Mesothelial cell of epicardium (in vitro differentiated cells): ENCODE results near the gene MRPL17. TPM values are rescaled to one million over a fixed set of nuclear protein-coding genes. Genes with fewer than 3 reads are reported as not detected.
"Not testable (repeated sequence)": the region's sequence is repeated elsewhere in the genome, so short reads cannot be mapped to it uniquely, and the experiment has no call there.

Source experiments
- DNase-seq, 2 experiments: peaks; one replicate each; pipeline ENCODE4 v3.0.0; 2021; ENCODE audit warnings: low spot score in 2 of 2; ENCODE audit not compliant: unreplicated experiment in 2 of 2
- H3K27ac Mint-ChIP-seq: 2 replicates; pipeline ENCODE4 v1.8.0; 2021; ENCODE audit warnings: mixed read lengths
- H3K27me3 Mint-ChIP-seq: 2 replicates; pipeline ENCODE4 v1.8.0; 2021; ENCODE audit warnings: low read depth, mixed read lengths
- H3K36me3 Mint-ChIP-seq: 2 replicates; pipeline ENCODE4 v1.8.0; 2021; ENCODE audit warnings: mixed read lengths
- H3K4me1 Mint-ChIP-seq: 2 replicates; pipeline ENCODE4 v1.8.0; 2021; ENCODE audit warnings: mixed read lengths
- H3K4me3 Mint-ChIP-seq: 2 replicates; pipeline ENCODE4 v1.8.0; 2021; ENCODE audit warnings: mild to moderate bottlenecking, moderate library complexity, mixed read lengths
- H3K9me3 Mint-ChIP-seq: 2 replicates; pipeline ENCODE4 v1.8.0; 2021; ENCODE audit warnings: mixed read lengths
- total RNA-seq: library from RNA; stranded (reverse); gene quantifications from 3 replicates; pipeline ENCODE4 v1.2.1, GENCODE V29; 2021
- TF ChIP-seq, protein P1 (sequence below): fragments of 200-600 bp; sonication (generic); IDR thresholded peaks from one replicate; pipeline ENCODE4 v1.5.0; 2021; ENCODE audit warnings: antibody characterized with exemption; ENCODE audit not compliant: unreplicated experiment

The MRPL17 gene
- total RNA-seq, 1 donor from 2014 or later, result 41.6 TPM

DNA sequence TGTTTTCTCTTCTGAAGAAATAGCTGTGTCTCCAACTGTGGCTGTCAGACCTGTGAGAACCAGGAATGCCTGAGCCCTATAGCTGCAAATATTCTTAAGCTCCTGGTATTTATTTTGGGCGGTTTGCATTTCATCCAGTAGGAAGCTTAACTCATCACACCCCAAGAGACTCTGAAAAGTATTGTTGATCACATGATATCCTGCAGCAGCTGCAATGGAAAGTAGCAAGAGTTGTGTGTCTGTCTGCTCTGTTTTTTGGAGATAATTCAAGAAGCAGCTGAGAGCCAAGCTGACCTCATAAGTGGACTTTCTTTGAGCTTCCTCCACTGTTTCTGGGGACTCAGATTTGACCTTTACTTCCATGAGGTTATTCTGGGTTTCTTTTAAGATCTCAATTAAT, 36.4 kb upstream of the MRPL17 start:
- Mint-ChIP-seq H3K27ac (no peak overlapping the region), H3K27me3 (peaks cover 36% of the 10 kb centered on the region), H3K4me1 (no peaks in the 10 kb centered on the region), H3K9me3 (no peaks in the 10 kb centered on the region), H3K4me3 (no peak overlapping the region), H3K36me3 (no peaks in the 10 kb centered on the region)
- DNase-seq, result no peak
- TF ChIP-seq, protein P1, sequence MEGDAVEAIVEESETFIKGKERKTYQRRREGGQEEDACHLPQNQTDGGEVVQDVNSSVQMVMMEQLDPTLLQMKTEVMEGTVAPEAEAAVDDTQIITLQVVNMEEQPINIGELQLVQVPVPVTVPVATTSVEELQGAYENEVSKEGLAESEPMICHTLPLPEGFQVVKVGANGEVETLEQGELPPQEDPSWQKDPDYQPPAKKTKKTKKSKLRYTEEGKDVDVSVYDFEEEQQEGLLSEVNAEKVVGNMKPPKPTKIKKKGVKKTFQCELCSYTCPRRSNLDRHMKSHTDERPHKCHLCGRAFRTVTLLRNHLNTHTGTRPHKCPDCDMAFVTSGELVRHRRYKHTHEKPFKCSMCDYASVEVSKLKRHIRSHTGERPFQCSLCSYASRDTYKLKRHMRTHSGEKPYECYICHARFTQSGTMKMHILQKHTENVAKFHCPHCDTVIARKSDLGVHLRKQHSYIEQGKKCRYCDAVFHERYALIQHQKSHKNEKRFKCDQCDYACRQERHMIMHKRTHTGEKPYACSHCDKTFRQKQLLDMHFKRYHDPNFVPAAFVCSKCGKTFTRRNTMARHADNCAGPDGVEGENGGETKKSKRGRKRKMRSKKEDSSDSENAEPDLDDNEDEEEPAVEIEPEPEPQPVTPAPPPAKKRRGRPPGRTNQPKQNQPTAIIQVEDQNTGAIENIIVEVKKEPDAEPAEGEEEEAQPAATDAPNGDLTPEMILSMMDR, result no peak

DNA sequence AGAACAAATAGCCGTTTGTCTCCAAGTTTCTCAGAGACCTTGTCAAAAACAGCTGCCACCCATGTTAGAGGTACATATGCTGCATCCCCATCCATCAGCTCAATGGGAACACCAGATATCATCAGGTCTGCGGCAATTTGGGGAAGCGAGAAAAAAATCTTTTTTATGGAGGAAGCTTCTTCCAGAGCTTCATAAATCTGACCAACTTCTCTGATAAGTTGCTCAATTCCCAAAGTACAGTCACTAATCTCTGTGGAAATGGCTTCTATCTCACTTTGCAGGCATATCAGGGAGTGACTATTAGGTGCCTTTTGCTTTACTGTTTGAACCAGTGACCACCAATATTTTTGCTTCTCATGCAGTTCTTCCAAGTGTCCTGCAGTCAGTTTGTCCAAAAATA, 34.3 kb upstream of the MRPL17 start:
- Mint-ChIP-seq H3K9me3 (peaks cover 2% of the 10 kb centered on the region), H3K36me3 (peaks cover under 1% of the 10 kb centered on the region), H3K27me3 (peaks cover 38% of the 10 kb centered on the region), H3K4me1 (no peaks in the 10 kb centered on the region), H3K4me3 (no peak overlapping the region), H3K27ac (no peak overlapping the region)
- TF ChIP-seq, protein P1, result no peak
- DNase-seq, result no peak

DNA sequence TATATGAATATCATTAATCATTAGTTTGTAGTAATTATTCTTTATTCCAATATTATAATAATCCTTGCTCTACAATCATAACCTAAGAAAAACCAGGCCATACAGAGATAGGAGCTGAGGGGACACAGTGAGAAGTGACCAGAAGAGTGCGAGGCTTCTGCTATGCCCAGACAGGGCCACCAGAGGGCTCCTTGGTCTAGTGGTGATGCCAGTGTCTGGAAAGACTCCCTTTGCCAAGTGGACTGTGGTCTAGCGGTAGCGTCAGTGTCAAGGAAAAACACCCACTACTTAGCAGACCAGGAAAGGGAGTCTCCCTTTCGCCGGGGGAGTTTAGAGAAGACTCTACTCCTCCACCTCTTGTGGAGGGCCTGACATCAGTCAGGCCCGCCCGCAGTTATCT, 28.4 kb upstream of the MRPL17 start:
- H3K27ac Mint-ChIP-seq, H3K9me3 Mint-ChIP-seq: not testable (repeated sequence)

DNA sequence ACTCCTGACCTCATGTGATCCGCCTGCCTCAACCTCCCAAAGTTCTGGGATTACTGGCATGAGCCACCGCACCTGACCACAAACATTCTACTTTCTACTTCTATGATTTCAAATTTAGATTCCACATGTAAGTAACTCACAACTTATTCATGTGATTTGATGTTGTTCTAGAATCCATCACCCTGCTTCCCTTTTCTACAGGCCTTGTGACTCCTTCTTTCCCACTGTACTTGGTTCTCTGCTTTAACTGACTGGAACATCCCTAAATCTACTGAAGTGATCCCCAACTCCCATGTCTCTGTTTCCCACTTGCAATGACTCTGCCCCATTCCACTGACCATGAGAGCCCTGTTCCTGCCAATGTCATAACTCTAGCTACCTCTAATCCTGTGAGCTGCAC, 25.7 kb upstream of the MRPL17 start:
- TF ChIP-seq, protein P1, result no peak
- no peak overlapping the region for H3K27ac Mint-ChIP-seq
- no peak for DNase-seq
- no peak overlapping the region for H3K4me3 Mint-ChIP-seq
- H3K9me3 Mint-ChIP-seq, result peaks cover 9% of the 10 kb centered on the region
- peaks cover 6% of the 10 kb centered on the region for H3K4me1 Mint-ChIP-seq
- H3K27me3 Mint-ChIP-seq, result peaks cover 4% of the 10 kb centered on the region
- H3K36me3 Mint-ChIP-seq, result peaks cover 3% of the 10 kb centered on the region

More for the DNA sequence above, 28.4 kb upstream of the MRPL17 start:
- peaks cover 20% of the 10 kb centered on the region for H3K27me3 Mint-ChIP-seq
- H3K4me3 Mint-ChIP-seq, DNase-seq, H3K36me3 Mint-ChIP-seq, H3K4me1 Mint-ChIP-seq: not testable (repeated sequence)

DNA sequence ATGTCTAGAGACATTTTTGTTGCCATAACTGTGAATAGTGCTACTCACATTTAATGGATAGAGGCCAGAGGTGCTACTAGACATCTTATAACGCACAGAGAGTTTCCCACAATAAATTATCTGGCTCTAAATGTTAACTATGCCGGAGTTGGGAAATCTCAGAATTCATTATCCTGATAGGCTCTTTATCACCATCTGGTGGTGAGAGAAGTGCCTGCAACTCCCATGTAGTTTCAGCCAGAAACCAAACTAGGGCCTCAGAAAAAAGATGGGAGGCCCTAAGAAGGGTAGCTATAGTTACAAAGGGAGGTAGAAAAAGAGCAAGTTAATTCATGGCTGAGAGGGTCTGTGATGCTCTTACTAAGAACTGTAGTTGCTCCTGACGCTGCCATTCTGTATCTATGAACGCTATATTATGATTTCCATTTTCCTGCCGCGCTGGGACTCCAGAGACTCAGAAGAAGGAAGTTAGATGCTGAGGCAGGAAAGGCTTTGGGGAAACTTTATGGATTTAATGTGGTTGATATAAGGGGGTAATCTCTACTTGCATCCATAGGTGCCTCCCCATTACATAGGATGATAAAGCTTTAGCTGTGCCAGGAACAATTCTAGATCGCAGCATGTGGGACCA, 22.9 kb upstream of the MRPL17 start:
- TF ChIP-seq, protein P1, result peak; percentile 84
- peak in 1 of 2 experiments; percentile 60 for DNase-seq
- Mint-ChIP-seq H3K27ac (peak overlapping the region; percentile 18), H3K4me1 (peaks cover 6% of the 10 kb centered on the region), H3K9me3 (no peaks in the 10 kb centered on the region), H3K36me3 (no peaks in the 10 kb centered on the region), H3K27me3 (peaks cover 4% of the 10 kb centered on the region), H3K4me3 (no peak overlapping the region)

DNA sequence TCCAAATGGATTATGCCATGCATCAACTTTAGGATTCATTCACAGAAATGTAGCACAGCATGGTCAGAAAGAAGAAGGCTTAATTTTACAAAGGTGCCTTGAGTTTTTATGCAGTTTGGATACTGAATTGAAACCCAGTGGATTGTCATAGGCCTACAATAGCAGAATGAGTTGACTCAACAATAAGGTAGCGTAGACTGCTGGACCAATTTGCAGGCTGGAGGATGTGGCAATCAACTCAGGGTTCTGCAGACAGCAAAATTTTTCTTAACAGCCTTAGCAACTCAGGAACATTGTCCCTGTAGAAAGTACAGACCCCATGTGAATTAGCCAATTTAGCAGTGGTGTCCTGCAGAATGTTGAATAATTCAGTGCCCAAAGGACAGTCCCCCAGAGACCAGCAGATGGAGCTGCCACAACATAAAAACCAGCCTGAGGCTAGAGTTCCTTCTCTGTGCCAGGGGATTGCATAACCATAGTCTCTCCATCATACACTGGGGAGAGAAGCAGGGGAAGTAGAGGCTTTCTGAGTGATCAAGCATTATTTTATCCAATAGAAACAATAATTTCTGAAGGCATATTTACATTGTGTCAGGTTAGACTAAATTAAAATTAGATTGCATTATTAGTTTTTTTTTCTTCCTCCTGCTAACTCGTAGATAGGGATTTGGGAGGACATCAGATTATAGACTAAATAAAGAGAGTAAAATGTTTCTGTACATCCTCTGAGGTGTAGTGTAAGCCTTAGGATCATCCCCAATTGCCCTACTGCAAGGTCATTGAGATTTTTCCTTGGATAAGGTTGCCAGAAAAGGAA, 20.3 kb upstream of the MRPL17 start:
- Mint-ChIP-seq H3K27me3 (peaks cover 3% of the 10 kb centered on the region), H3K27ac (no peak overlapping the region), H3K36me3 (no peaks in the 10 kb centered on the region), H3K4me1 (peaks cover 6% of the 10 kb centered on the region), H3K4me3 (no peak overlapping the region), H3K9me3 (no peaks in the 10 kb centered on the region)
- DNase-seq, result no peak
- TF ChIP-seq, protein P1, result no peak

DNA sequence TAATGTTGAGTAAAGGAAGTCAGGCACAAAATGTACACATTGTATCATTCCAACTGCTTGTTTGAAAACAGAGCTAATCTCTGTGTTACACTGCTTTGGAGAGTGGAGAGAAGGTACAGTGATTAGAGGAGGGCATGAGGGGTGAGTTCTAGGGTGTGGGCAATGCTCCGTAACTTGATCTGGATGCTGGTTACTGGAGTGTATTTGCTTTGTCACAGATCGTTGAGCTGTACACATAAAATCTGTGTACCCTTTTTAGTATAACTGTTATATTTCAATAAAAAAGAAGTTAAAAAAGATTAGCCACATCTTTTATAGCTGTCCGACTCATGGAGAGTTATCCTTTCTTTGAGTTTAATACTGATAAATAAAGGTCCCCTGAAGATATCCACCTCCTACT, 18.8 kb upstream of the MRPL17 start:
- not testable (repeated sequence) for H3K27me3 Mint-ChIP-seq, H3K4me3 Mint-ChIP-seq, DNase-seq, H3K9me3 Mint-ChIP-seq, H3K36me3 Mint-ChIP-seq, H3K4me1 Mint-ChIP-seq, H3K27ac Mint-ChIP-seq
